Stimulated activated CD4-positive, alpha-beta T cell treated with anti-CD3 and anti-CD28 coated beads, Interleukin-1b, Interleukin-23, amount 100 ng/mL, for 4 hours (primary cell): Measurements from ENCODE around the gene SLC16A7.

Experiments
- DNase-seq, 2 donors: peaks; one replicate each; pipeline ENCODE4 v3.0.0-alpha.2; 2020; ENCODE audit warnings: low read depth in 2 of 2

SLC16A7 gene

DNA sequence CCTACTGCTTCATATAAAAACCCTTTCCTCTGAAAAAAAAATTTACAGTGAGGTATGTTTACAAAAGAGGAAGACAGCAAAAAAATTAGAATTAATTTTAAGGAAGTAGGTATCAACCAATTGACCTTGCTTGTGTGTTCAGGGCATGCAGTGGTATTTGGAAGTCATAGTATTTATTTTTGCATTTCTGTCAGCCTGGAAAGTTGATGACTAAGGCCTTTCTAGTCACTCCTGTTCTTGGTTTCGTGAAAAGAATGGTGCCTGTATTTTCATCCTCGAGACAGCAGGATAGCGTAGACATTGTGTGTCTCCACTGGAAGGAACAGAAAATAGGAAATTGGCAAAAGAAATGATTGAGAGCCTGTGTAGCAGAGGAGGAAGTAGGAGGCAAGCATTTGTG lies 24.5 kb downstream of the SLC16A7 start:
- no peak for DNase-seq

DNA sequence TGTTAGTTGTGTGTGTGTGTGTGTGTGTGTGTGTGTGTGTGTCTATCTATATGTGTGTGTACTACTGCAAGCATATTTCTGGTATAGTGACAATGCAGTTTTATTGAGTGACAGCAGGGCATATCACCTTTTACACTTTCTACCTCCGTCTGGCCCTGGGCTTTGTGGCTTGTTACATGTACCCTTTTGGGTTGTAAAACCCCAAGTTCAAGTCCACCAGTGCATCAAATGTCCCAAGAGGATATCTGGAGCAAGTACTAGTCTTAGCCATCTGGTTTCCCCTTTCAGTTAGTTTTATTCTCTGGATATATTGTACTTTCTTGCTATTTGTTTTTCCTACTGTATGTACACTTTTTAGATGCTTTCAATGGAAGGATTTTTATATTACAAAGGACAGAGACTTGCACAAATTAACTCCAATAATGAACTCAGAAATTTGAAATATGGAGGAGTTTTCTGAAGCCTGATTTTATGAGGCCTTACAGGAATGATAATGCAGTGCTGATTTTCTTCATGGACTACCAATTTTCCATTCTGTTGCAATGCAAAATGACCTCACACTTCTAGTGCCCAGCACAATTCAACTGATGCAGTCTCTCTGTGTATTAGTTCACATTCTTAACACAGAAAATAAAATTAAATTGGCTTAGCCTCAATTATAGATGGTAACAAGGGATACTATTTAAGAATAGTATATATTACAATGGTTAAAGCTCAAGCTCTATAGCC lies 29.1 kb downstream of the SLC16A7 start:
- DNase-seq, result no peak

DNA sequence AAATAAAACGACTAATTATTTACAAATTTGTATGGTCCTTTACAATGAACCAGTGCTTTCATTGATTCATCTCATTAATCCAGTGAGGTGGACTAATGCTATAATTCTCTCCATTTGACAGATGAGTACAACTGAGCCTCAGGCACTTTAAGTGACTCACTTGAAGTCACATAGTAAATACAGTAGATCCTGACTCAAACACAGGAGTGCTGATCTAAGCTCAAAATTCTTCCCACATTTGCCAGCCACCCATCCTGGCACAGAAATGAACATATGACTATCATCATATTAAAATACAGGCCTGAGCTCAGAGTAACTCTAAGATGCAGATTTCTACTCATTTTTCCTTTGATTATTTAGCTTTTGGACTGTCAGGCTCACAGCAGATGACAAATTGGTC lies 30.6 kb downstream of the SLC16A7 start:
- no peak for DNase-seq

DNA sequence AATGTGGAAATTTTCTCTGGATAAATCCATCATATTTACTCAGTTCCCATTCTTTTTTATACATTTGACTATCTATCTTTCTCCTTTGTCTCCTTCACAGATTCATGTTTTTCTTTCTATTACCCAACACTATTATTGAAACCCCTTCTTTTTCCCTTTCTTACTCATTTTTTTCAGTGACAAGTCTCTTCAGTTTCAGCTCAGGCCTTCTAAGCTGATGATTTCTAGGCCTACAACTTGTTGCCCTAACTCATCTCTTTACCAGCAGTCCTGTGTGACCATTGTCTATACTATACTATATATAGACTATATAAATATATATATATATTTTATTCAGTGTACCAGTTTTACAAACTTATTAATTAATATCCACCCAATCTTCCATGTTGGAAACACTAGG lies 31.8 kb downstream of the SLC16A7 start:
- no peak for DNase-seq

DNA sequence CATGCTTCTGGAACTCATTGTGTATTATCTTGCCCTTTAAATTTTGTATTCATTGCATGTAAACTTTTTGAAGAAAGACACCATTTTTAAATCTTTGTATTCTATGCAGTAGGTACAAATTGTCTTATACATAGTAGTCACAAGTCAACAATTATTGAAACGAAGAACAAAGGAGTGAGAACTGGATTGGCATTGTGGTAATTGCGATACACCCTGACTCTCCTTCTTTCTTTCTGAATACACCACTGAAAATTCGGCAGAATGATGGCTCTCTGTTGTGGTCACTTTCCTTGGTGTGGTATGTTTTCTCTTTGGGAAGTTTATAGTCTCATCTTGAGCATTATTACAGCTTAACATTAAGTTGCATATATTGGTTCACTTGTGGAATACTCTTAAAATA lies 34.1 kb downstream of the SLC16A7 start:
- DNase-seq, result no peak

DNA sequence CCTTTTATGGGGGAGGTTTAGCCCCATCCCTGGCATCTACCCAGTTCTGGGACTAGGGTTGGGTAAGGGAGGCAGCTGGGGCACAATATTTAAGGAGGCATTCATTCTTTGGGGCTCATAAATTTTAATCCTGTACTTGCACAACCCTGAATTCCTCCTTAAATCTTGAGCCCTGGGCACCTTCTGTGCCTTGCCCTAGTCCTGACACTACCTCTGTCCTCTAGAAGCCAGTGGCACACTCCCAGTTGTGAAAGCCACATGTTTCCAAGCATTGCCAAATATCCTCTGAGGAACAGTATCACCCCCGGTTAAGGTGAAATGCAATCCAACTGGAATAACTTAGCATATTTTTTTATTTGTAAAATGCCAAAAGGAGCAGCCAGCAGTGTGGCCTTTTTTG lies 36.6 kb downstream of the SLC16A7 start:
- DNase-seq, result no peak

DNA sequence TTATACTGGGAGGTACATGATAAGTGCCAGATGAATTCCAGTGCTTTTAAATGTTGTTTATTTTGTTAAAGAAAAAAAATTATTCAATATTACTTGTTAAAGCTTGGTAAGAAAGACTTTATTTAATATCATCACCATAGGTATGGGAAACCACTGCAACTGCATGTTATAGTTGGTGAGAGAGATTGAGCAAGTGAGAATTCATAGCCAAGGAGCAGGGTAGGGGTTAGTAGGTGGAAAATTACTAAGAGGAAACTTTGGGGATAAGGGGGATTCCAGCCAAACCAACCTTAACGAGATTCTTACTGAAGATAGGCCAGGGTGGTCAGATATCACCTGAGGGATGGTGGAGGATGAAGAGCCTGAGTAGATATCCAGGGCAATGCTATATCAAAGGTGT lies 38.4 kb downstream of the SLC16A7 start:
- DNase-seq, result no peak

DNA sequence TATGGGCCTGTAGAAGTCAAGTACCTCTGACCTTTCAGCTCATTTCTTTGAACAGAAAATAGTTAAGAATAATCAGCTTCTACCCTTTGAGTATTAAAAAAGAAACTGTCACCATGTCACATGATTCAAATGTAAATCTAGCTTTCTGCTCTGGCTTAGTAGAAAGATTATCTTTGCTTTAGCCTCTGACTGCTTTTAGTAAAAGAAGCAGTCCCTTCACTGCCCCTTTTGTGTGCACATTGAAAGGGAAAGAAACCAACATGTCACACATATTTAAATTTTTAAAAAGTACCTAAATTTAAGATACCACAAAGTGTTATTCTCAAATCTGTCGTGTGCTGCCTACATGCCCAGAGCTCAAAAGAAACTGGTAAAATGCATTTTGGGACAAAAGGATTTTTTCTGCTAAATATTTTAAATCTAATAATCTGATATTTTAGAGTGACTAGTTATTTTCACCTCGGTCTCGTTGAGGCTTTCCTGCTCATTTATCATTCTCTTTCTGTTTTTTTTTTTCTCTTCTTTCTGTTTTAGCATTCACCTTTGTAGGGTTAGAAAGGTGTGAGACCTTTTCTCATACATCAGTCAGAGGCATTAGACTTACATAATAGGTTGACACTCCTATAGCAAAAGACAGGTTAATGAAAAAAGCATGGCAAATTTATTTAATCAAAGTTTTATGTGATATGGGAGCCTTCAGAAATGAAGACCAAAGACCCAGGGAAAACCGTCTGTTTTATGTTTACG lies 41.3 kb downstream of the SLC16A7 start:
- no peak for DNase-seq

DNA sequence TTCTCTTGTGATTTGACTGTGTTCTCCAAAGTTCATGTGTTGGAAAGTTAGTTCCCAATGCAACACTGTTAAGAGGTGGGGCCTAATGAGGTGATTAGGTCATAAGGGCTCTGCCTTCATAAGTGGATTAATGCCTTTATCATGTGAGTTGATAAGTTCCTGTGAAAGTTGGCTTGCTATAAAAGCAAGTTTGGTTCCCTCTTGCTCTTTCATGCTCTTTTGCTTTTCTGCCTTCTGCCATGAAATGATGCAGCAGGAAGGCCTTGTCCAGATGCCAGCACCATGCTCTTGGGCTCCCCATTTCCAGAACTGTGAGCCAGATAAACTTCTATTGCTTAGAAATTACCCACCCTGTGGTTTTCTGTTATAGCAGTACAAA lies 41.9 kb downstream of the SLC16A7 start:
- no peak for DNase-seq

DNA sequence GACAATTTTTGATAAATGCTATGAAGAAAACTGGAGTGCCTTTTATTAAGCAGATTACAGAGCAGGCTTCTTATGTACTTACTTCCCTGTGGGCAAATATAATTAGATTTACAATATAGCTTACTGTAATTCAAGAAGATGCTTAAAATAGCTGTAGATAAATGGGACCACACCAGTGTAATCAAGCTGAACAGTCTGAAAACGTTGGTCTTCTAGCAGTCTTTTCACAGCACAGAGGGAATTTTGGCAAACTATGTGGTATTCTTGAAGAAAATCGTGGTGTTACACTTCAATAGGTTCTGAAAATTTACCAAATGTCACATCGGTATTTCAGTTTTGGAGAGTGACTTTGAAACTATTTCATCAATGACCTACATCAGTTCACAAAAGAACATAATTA lies 47.7 kb downstream of the SLC16A7 start:
- DNase-seq, result no peak

DNA sequence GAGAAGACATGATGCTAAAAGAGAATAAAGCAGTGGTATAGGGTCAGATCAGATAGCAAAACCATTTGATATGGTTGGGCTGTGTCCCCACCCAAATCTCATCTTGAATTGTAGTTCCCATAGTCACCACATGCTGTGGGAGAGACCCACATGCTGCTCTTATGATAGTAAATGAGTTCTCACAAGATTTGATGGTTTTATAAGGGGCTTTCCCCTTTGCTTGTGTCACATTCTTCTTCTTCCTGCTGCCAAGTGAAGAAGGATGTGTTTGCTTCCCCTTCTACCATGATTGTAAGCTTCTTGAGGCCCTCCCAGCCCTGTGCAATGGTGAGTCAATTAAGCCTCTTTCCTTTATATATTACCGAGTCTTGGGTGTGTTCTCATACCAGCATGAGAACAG lies 49.4 kb downstream of the SLC16A7 start:
- DNase-seq, result no peak

DNA sequence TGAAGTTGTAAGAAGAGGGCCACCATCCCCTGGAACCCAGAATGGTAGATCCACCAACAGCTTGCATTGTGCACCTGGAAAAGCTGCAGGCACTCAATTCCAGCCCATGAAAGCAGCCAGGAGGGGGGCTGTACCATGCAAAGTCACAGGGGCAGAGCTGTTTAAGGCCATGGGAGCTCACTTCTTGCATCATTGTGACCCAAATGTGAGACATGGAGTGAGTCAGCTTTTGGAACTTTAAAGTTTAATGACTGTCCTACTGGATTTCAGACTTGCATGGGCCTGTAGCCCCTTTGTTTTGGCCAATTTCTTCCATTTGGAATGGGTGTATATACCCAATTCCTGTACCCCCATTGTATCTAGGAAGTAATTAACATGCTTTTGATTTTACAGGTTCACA lies 50.8 kb downstream of the SLC16A7 start:
- no peak for DNase-seq

DNA sequence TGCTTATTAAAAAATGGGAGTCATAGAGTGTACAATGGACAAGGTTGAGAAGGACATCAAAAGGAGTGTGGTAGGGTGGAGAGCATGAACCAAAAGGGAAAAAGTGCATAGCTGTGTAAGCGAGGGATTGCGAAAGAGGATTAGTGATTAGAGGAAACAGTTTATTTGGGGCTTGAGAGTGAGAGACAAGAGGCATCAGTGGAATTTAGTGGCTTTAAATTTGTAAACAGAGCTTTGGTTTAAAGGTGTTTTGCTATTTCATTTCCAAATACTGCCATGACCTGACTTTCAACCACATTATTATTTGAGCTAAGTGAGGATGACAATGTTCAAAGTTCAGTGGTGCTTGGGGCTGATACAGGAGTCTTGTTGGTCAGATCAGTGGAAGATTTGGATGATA lies 53.4 kb downstream of the SLC16A7 start:
- DNase-seq, result no peak

DNA sequence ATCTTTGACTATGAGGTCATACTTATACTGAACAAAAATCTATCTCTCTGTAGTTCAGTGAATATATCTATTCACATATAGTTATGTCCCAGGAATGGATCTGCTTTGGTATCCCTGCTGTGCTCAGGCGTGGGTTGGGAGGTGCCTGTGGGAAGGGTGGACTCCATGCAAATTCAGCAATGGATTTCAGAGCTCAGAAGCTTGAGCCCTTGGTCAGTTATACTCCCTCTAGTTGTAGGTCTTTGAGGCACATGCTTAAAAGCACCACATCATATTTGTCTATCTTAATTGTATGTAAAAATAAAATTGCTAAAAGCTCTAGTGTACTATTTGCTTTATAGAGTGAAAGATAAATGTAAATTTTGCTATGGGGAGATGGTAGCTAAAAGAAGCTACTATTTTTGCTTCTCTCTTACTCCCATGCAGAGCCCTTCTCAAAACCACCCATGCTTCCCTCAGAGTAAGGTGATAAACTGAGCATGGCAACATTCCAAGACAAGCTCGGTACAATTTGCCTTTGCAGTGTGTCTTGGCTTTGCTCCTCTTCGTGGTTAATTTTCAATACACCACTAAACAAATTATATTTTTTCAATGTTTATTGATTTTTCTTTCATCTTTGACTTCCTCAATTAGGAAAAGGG lies 54.9 kb downstream of the SLC16A7 start:
- DNase-seq, result no peak

DNA sequence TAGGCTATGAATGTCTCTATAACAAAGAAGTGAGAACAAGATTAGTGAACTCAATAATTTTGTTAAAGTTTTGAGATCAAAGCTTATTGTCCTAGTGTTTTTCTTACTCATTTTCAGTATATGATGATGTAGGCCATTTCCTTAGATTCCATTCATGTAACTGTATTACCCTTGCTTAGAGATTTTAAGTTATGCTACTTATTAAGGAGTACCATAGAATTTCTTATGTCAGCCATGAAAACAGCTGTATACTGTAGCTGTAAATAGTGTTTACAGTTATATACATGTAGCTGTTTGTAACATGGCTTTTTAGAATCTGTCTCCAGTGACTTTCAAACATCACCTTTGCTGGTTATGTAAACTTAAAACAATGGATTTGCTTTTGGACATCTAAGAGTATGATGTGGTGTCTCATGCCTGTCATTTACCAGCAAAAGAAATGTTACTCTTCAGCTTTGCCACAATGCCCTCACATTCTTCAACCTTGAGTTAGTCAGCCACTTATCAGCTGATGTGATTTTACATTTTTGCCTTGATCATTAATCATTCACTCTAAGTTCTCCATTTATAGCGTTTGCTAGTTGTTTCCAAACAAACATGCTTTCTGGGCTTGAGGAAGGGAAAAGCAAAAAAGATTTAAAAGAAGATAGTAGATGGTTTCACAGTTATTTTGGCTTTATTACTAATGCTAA lies 55.5 kb downstream of the SLC16A7 start:
- DNase-seq, result no peak

DNA sequence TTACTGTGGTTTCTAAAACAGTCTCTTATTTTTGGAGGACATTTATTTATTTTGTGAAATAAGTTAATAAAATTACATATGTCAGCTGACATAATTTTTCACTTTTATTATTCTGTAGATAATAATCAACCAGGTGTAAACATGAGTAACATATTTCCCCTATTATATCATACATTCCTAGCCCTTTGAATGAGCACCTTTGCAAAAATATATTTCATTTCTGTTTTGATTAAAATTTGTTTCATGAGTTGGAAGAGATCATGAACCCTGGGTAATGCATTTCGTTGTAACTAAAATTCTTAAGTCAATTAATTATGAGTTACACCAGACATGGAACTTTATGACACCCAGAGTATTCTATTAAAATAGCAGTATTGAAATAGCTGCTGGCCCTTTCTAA lies 56.3 kb downstream of the SLC16A7 start:
- DNase-seq, result no peak

DNA sequence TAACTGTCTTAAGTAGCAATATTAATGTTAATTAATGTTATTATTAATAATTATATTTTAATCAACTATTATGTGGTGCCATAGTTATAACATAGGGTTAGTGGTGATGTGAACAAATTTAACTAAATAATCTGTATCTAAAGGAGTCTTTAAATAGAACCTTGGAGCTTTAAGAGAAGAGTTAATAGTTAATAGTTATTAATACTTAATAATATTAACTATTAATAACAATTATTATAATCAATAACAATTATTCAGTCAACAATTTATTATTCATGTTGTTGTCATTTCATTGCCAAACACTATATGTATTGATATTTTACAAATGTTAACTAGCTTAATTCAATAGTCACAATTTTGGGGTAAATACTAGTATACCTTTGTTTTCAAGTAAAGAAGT lies 58.2 kb downstream of the SLC16A7 start:
- no peak for DNase-seq

DNA sequence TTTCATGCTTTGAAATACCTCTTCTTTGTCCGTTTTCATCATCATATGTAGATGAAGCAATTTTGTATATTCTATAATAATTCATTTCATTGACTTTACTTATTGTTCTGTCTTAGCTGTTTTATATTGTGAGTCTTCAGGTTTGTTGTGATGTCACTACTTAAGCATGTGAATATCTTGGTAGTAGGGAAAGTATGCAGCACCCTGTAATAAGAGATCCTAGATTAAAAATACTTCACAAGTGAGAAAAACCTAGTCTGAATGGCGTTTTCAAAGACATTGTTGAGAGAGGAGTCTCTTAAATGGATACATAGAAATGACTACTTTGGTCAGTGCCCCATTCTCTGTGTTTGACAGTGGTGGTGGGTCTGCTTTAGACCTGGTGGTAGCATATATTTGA lies 61.4 kb downstream of the SLC16A7 start:
- DNase-seq, result no peak

DNA sequence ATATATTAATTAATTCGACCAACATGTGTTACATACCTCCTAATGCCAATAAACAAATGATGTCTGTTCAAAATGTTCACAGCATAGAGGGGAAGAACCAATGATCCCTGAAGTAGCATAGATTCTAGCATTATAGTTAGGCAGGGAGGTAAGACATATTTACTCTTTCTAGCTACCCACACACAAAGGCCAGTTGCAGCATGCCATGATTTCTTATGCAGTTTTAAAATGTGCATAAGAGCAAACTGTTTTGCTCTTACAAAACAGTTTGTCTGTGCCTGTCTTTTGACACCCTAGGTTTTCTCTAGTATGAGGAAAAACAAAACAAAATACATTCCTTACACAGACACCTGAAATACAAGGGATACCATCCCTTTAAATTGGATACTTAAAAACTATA lies 61.9 kb downstream of the SLC16A7 start:
- no peak for DNase-seq

DNA sequence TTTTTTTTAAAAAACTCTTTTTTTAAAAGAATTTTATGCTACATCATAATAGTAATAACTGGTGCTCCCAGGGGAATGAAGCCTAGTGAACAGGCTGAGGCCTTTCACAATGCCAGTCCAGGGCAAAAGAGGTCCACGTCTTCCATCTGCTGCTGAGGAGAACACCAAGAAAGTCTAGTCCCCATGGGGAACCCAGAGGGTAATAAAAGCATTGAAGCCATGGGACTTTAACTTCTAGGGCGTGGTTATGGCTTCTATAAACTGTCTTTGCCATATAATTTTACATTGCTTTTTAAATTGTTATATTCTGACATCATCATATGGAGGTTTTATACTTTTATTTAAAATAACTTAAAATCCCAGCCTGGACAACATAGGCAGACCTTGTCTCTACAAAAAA lies 64.3 kb downstream of the SLC16A7 start:
- DNase-seq, result no peak

DNA sequence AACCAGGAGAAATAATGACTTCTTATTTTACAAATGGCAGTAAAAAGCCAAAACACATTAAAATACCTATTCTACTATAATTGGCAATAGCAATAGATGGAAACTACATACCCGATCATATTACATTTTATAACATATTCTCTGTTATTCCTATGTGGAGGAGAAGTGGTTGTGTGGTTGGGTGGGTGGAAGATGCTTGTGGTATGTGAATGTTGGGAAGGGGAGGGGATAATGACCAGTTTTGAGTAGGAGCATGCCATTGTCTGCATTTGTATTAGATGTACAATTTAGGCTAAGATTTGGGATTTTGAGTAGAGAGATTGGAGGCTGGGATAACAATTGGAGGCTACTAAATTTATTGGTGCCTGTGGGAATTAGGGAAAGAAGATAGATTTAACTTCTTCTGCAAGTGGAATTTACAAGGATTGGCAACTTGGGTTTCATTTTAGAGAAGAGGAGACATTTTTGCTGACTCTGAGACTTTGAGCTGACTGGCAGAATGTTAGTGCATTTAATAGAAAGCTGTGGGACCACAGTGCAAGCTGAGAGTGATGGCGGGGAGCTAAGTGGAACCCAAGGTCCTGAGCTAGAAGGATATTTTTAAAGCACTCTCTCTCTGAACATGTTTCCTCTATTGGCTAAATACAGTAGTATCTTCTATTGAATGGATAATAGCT lies 65.2 kb downstream of the SLC16A7 start:
- DNase-seq, result no peak

DNA sequence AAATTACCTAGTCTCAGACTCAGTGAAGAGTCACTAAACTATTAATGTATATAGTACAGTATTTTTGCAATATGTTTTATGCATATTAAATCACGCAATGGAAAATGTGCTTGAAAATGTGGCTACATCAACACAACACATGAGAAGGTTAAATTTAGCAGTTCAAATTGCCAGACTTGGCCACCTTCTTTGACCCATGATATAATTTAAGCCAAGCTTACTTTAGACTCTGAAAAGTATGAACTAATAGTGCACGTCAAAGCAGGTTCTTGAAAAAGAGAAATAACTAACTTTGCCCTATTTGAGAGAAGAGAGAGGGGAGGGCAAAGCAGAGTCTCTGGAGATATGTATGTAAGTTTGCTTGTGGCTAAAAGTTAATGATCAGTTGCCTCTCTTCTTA lies 68.7 kb downstream of the SLC16A7 start:
- no peak for DNase-seq
